HFFc6 (cell line): Measurements from ENCODE around the gene RIC3. TPM values are rescaled to one million over a fixed set of nuclear protein-coding genes. Genes with fewer than 3 reads are reported as not detected.

Source experiments
- DNase-seq: peaks from one replicate; pipeline ENCODE4 v3.0.0-alpha.2; 2018
- H3K27ac Mint-ChIP-seq: 2 replicates; pipeline ENCODE4 v1.8.0; 2020; ENCODE audit warnings: mild to moderate bottlenecking, mixed read lengths
- H3K27me3 Mint-ChIP-seq: 2 replicates; pipeline ENCODE4 v1.8.0; 2021; ENCODE audit warnings: mild to moderate bottlenecking, moderate library complexity, mixed read lengths; ENCODE audit not compliant: insufficient read depth
- H3K36me3 Mint-ChIP-seq: 2 replicates; pipeline ENCODE4 v1.8.0; 2021; ENCODE audit warnings: low read depth, mixed read lengths
- H3K4me1 Mint-ChIP-seq: 2 replicates; pipeline ENCODE4 v1.8.0; 2020; ENCODE audit warnings: low read depth, mixed read lengths
- H3K4me3 Mint-ChIP-seq: 2 replicates; pipeline ENCODE4 v1.8.0; 2020; ENCODE audit warnings: mild to moderate bottlenecking, moderate library complexity, mixed read lengths
- H3K9me3 Mint-ChIP-seq: 2 replicates; pipeline ENCODE4 v1.8.0; 2020; ENCODE audit warnings: mild to moderate bottlenecking, mixed read lengths
- CTCF ChIP-seq: fragments of 200-600 bp; sonication (generic); IDR thresholded peaks from 2 replicates; pipeline ENCODE4 v1.5.0; 2021; ENCODE audit warnings: antibody characterized with exemption, mild to moderate bottlenecking
- total RNA-seq, 6 experiments: library from RNA; stranded (reverse); fragmentation: NEBNext Ultra II Directional; extraction: Animal tissue kit (Norgen Biotek cat#: 25700); gene quantifications; 2 replicates in 1 of 6; 3 replicates in 5 of 6; pipeline ENCODE4 v1.2.3, GENCODE V29; 2021

The RIC3 gene
- total RNA-seq, 6 experiments from 2014 or later: not detected

- TF ChIP-seq CTCF: no peak
- H3K36me3 Mint-ChIP-seq: no peaks in the 10 kb centered on the region
- no peaks in the 10 kb centered on the region for H3K9me3 Mint-ChIP-seq
- H3K27ac Mint-ChIP-seq: no peak overlapping the region
- peaks cover 5% of the 10 kb centered on the region for H3K27me3 Mint-ChIP-seq
- DNase-seq: no peak
- H3K4me3 Mint-ChIP-seq: no peak overlapping the region
- H3K4me1 Mint-ChIP-seq: peaks cover 9% of the 10 kb centered on the region
Observed at GRCh38 chr11:8062781-8063257, 106.0 kb downstream of the RIC3 start.

- H3K27me3 Mint-ChIP-seq: peaks cover 5% of the 10 kb centered on the region; the same call in 1 of the 2 replicates
- no peaks in the 10 kb centered on the region for H3K9me3 Mint-ChIP-seq
- no peak overlapping the region for H3K4me3 Mint-ChIP-seq
- no peak for TF ChIP-seq CTCF
- no peak for DNase-seq
- H3K27ac Mint-ChIP-seq: no peak overlapping the region
- peaks cover 15% of the 10 kb centered on the region for H3K4me1 Mint-ChIP-seq
- H3K36me3 Mint-ChIP-seq: no peaks in the 10 kb centered on the region
Observed at GRCh38 chr11:8061555-8062428, 107.0 kb downstream of the RIC3 start.

- peak; percentile 60 for DNase-seq
- peak overlapping the region; percentile 42 for H3K27ac Mint-ChIP-seq
- peaks cover 19% of the 10 kb centered on the region for H3K4me1 Mint-ChIP-seq
- no peaks in the 10 kb centered on the region for H3K27me3 Mint-ChIP-seq
- no peaks in the 10 kb centered on the region for H3K36me3 Mint-ChIP-seq
- no peaks in the 10 kb centered on the region for H3K9me3 Mint-ChIP-seq
- TF ChIP-seq CTCF: no peak
- no peak overlapping the region for H3K4me3 Mint-ChIP-seq
Observed at GRCh38 chr11:8060801-8061554, 107.8 kb downstream of the RIC3 start.

GRCh38 chr11:8060146-8060719, 108.6 kb downstream of the RIC3 start:
- Mint-ChIP-seq H3K4me3 (no peak overlapping the region), H3K27ac (peak overlapping the region; percentile 42), H3K27me3 (no peaks in the 10 kb centered on the region), H3K9me3 (no peaks in the 10 kb centered on the region), H3K4me1 (peaks cover 19% of the 10 kb centered on the region), H3K36me3 (no peaks in the 10 kb centered on the region)
- TF ChIP-seq CTCF: no peak
- no peak for DNase-seq

- Mint-ChIP-seq H3K4me3 (no peak overlapping the region), H3K27me3 (peaks cover 5% of the 10 kb centered on the region; the same call in 1 of the 2 replicates), H3K9me3 (no peaks in the 10 kb centered on the region), H3K4me1 (peaks cover 19% of the 10 kb centered on the region), H3K36me3 (no peaks in the 10 kb centered on the region), H3K27ac (no peak overlapping the region)
- DNase-seq: no peak
- no peak for TF ChIP-seq CTCF
Observed at GRCh38 chr11:8059571-8060011, 109.2 kb downstream of the RIC3 start.
